H7 (cell line): ENCODE data around the gene CRYBB2. TPM values are rescaled to one million over a fixed set of nuclear protein-coding genes. Genes with fewer than 3 reads are reported as not detected.
"Not testable (repeated sequence)": the region's sequence is repeated elsewhere in the genome, so short reads cannot be mapped to it uniquely, and the experiment has no call there.

Experiments used
- DNase-seq: peaks from one replicate; pipeline ENCODE4 v3.0.0; 2012
- H3K27me3 ChIP-seq: 2 replicates; pipeline ENCODE4 v1.6.0; 2011; ENCODE audit warnings: mild to moderate bottlenecking, low read length; ENCODE audit not compliant: control insufficient read depth, insufficient read depth
- H3K36me3 ChIP-seq: replicated peaks from 2 replicates; pipeline ENCODE4 v1.5.1; 2011; ENCODE audit warnings: low read length; ENCODE audit not compliant: control insufficient read depth, insufficient read depth
- H3K4me3 ChIP-seq: 2 replicates; pipeline ENCODE4 v1.5.1; 2011; ENCODE audit warnings: low read depth, mild to moderate bottlenecking, control low read depth, low read length, moderate library complexity; ENCODE audit not compliant: insufficient read depth
- total RNA-seq: library from RNA; depleted of rRNA; stranded (reverse); fragments of >200 nt; shearing (Covaris generic); gene quantifications from 2 replicates; pipeline ENCODE4 v1.2.3, GENCODE V29; 2014

CRYBB2 gene
- total RNA-seq, 1 experiment from 2014 or later, result 0.59 TPM

DNA sequence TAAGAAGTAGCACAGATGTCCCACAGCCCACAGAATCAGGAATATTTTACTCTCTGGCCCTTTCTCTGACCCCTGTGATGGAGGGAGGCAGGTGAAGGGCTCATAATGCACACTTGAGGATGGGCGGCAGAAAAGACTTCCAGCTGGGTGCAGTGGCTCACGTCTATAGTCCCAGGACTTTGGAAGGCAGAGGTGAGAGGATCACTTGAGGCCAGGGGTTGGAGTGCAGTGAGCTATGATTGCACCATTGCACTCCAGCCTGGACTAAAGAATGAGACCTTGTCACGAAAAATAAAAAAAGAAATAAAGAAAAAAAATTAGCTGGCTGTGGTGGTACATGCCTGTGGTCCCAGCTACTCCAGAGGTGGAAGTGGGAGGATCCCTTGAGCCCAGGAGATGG is 33.3 kb upstream of the CRYBB2 start:
- peaks cover 2% of the 10 kb centered on the region for H3K36me3 ChIP-seq
- H3K27me3 ChIP-seq, result no peaks in the 10 kb centered on the region
- H3K4me3 ChIP-seq, result no peak overlapping the region
- DNase-seq, result no peak

DNA sequence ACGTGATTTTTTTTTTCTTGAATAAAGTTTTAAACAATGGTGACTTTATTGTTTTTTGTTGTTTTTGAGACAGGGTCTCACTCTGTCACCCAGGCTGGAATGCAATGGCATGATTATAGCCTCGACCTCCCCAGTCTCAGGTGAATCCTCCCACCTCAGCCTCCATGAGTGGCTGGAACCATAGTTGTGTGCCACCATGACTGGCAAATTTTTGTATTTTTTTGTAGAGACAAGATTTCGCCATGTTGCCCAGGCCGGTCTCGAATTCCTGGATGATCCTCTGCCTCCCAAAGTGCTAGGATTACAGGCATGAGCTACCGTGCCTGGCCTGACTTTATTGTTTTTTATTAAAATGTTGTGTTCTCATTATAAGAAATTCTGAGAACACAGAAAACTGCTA is 32.0 kb upstream of the CRYBB2 start:
- H3K36me3 ChIP-seq, result peaks cover 3% of the 10 kb centered on the region
- no peaks in the 10 kb centered on the region for H3K27me3 ChIP-seq
- no peak for DNase-seq
- no peak overlapping the region for H3K4me3 ChIP-seq

DNA sequence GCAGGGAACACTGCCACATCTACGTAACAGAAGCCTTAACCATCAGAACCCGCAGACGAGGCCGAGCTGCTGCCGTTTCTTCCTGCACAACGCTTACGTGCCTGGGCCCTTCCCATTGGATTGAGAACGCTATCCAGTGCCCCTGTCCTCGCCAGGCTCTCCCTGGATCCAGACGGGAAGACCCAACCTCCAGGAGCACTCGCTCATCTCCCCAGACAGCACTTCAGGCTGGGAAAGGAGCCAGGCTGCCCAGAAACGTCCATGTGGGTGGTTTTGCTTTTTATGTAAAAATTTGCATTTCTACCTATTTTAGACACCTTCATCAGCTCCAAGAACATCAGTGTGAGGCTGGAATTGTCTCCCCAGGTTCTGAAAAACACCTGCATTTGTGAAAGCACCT is 27.0 kb upstream of the CRYBB2 start:
- Histone ChIP-seq H3K27me3 (no peaks in the 10 kb centered on the region), H3K4me3 (no peak overlapping the region), H3K36me3 (peaks cover 1% of the 10 kb centered on the region)
- DNase-seq, result no peak

DNA sequence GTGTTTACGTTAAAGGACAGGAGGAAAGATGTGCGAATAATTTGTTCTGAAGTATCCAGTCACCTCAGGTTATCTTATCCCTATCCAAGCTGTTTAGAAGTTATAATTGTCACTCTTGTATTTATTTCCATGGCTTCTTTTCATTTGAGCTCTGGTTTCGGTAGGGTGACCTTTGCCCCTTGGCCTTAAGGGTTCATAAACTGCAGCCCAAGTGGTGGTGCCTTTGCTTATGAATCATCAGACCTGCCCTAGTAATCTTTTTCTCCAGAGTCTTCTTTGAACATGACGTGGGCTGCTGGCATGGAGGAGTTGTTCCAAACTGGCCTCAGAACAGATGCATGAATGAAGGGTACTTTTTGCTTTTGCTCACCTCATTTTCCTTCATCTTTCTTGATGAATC is 26.3 kb upstream of the CRYBB2 start:
- H3K36me3 ChIP-seq, result peaks cover 1% of the 10 kb centered on the region
- no peak for DNase-seq
- no peak overlapping the region for H3K4me3 ChIP-seq
- H3K27me3 ChIP-seq, result no peaks in the 10 kb centered on the region

DNA sequence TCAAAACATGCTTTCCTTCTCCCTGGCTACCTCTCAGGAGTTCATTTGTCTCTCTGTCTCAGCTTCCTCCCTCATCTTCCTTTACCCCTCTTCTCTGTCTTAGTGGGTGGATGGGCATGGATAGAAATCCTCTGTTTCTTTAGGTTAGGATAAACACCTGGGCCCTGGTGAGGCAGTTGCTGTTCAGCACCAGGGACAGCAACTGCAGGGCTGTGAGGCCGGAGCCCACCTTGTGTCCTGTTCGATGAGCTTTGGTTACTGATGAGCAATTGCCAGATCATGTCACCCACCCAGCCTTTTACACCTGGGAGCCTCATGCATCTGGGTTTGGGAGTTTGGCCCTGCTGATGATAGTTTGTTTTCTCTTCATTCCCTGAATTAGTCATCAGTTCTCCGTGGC is 25.9 kb upstream of the CRYBB2 start:
- peaks cover 1% of the 10 kb centered on the region for H3K36me3 ChIP-seq
- DNase-seq, result peak; percentile 84

DNA sequence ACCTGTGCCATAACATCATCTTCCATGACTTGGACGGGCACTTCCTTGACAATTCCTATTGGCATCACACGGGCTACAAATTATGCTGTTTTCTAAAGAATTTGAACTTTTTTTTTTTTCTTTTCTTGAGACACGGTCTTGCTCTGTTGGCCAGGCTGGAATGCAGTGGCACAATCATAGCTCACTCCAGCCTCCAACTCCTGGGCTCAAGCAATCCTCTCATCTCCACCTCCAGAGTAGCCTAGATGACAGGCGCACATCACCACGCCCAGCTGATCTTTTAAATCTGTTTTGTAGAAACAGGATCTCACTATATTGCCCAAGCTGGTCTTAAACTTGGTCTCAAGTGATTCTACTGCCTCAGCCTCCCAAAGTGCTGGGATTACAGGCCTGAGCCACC is 23.1 kb upstream of the CRYBB2 start:
- peaks cover 1% of the 10 kb centered on the region for H3K36me3 ChIP-seq

More for the DNA sequence above, 25.9 kb upstream of the CRYBB2 start:
- Histone ChIP-seq H3K4me3 (no peak overlapping the region), H3K27me3 (no peaks in the 10 kb centered on the region)

DNA sequence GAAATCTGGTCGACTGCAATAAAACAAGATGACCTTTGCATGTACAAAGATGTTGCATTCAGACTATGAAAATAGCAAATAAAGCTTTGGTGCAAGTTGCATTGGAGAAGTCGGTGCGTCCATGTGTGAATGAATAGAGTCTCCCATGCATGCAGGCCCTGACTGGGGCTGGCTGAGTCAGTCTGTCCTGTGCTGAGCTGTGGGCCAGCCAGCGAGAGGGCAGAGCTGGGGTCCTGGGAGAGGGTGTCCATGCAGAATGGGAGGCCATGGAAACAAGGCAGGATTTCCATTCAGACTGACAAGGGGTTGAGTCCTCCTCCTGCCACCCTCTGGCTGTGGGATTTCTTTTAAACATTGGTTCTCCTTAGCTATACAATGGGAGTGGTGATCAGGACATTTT is 22.1 kb upstream of the CRYBB2 start:
- Histone ChIP-seq H3K27me3 (no peaks in the 10 kb centered on the region), H3K36me3 (no peaks in the 10 kb centered on the region; the same call in 1 of the 2 replicates), H3K4me3 (no peak overlapping the region)
- DNase-seq, result no peak

More for the DNA sequence above, 23.1 kb upstream of the CRYBB2 start:
- Histone ChIP-seq H3K27me3 (no peaks in the 10 kb centered on the region), H3K4me3 (no peak overlapping the region)
- DNase-seq, result no peak

DNA sequence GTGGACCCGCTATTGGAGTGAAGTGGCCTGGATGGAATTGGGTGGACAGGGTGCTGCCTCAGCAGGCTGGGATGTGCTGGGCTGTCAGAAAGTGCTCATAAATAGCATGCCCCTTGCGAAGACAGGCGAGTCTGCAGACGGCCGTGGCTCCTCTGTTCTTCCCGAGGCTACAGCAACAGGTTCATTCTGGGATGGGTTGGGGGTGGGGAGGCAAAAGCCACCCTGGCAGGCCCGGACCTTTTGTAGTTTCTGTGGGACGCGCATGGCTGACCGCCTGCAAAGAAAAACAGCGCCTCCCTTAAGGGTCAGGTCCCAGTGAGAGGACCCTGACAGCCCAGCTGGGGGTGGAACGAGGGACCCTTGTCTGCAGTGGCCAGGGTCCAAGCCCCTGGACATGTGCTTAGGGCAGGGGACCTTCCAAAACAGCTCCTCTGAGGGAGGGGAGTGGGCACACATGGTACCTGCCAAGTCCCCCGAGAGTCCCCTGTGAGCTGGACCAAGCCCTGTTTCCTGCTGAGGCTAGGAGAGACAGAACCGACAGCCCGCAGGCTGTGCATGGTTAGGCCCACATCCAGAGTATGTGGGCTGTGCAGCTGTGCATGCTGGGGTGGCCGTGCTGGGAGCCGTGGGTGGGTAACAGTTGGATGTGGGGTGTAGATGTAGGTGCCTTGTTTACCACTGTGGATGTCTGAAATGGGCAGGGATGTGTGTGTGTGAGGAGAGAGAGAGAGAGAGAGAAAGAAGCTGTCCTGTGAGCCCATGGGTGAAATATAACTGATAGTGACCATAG is 19.5 kb upstream of the CRYBB2 start, which contains the start of gene CRYBB3:
Gene CRYBB3 (plus strand): TSS at position 128 of the 790 bp plus-strand sequence. CDS start 1,539 bp downstream, outside the sequence.
- DNase-seq, result no peak
- no peaks in the 10 kb centered on the region for H3K36me3 ChIP-seq
- no peaks in the 10 kb centered on the region for H3K27me3 ChIP-seq
- no peak within 1 kb of the TSS for H3K4me3 ChIP-seq

DNA sequence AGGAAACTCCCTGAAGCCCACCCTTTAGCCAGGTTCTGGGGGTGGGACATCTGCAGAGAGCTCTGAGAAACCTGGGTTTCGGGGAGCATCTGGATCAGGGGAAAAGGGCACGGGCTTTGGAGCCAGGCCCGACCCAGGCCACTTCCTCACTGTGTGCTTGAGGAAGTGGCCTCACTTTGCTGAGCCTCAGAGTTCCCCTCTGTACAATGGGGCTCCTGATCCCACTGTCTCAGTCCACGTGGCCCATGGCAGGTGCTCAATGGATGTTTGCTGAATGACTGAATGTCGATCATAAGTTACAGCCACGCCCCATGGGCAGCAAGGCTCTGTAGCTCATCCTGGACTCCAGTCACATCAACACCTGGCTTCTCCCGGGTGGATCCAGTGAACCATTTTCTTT is 18.5 kb upstream of the CRYBB2 start:
- no peaks in the 10 kb centered on the region for H3K27me3 ChIP-seq
- no peak overlapping the region for H3K4me3 ChIP-seq
- H3K36me3 ChIP-seq, result no peaks in the 10 kb centered on the region
- no peak for DNase-seq

DNA sequence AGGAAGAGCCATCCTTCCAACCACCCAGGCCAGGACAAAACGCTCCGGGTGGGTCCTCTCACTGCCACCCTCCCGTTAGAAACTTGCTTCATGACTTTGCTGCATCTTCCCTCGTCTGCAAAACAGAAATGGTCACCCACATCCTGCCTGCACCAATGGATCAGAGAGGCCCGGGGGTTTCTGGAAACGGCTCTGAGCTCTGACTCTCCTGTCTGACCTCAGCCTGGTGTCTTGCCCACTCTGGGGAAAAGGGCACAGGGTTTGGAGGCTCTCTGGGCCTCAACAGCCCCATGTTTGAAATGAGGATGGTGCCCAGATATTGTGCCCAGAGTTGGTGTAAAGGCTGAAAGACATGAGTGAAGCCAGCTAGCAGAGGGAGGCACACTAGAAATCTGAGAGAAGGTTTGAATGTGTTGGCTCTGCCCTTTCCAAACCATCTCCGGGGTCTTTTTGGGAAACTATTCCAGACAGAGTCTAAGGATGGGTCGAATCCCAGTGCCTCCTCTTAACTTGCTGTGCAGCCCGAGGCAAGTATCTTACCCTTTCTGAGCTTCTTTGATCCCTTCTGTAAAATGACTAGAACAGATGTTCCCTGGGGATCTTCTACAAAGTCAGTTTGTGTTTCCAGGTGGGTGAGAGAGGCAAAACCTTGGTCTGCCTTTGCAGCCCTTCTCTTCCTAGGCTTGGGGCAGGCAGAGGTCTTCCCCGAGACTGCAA is 17.7 kb upstream of the CRYBB2 start:
- no peaks in the 10 kb centered on the region for H3K36me3 ChIP-seq
- no peak for DNase-seq
- H3K4me3 ChIP-seq, result no peak overlapping the region
- H3K27me3 ChIP-seq, result no peaks in the 10 kb centered on the region

DNA sequence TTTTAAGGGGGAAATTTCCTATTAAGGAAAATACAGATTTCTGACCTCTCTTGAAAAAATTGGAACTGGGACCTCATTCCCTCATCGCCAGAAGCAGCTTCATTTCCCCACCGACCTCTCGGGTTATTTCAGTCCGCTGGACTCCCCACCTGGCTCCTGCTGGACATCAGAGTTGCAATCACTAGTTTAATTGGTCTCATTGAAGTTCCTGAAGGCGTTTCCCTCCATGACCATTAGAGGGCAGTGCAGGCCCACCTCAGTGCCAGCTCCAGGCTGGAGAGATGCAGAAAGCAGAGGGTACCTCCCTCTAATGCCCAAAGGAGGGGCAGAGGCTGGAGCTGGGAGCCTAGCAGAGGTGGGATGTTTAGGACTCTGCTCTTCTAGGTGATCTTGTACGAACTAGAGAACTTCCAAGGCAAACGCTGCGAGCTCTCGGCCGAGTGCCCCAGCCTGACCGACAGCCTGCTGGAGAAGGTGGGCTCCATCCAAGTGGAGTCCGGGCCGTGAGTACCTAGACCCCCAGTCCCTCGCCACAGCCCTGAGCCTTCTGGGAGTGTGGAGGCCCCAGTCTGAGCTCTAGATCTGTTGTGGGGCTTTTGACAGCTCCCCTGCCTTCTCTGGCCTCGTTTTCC is 17.0 kb upstream of the CRYBB2 start:
- Histone ChIP-seq H3K36me3 (no peaks in the 10 kb centered on the region), H3K4me3 (no peak overlapping the region), H3K27me3 (no peaks in the 10 kb centered on the region)
- DNase-seq, result peak; percentile 93

DNA sequence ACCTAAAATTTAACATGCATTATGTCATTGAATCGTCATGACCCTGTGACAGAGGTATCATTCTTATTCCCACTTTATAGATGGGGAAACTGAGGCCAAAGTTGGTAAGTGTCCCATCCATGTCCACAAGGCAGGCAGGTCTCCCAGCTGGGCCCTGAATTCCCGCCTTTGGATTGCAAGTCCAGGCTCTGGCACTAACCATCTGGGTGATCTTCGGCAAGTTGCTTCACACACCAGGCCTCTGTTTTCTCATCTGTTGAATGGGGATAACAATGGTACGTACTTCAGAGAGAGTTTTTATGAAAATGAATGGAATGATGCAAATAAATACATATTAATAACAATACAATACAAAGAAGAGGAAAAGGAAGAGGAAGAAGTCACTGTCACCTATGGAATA is 16.4 kb upstream of the CRYBB2 start:
- DNase-seq, result no peak
- no peak overlapping the region for H3K4me3 ChIP-seq
- H3K27me3 ChIP-seq, result no peaks in the 10 kb centered on the region
- H3K36me3 ChIP-seq, result no peaks in the 10 kb centered on the region

DNA sequence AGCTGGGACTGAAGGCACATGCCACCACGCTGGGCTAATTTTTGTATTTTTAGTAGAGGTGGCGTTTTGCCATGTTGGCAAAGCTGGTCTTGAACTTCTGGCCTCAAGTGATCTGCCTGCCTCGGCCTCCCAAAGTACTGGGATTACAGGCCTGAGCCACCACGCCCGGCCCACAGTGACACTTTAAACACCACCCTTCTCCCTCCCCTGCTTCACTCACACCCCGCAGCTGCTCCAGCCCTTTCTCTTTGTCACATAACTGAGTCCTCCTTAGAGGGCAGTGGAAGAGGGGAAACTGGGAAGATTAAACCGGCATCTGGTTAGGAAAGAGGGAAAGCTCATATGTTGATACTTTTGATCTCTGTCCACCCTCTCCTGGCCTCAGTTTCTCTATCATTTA is 14.9 kb upstream of the CRYBB2 start:
- DNase-seq, H3K36me3 ChIP-seq, H3K4me3 ChIP-seq, H3K27me3 ChIP-seq: not testable (repeated sequence)

DNA sequence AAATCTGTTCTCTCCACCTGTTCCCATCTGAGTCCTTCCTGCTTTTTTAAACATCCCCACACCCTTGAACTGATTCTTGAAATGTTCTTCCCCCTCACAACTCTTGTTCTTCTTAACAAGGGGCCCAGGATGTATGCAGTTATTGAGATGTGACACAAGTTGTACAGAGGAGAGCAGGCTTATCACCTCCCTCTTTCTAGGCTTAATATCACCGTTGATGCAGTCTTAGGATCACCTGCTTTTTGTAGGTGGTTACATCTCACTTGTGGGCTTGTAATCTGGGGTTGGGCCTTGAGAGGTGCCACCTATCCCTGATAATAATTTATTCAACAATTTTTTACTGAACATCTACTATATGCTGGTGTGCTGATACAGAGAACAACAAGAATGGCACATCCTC is 13.6 kb upstream of the CRYBB2 start:
- Histone ChIP-seq H3K36me3 (no peaks in the 10 kb centered on the region), H3K27me3 (no peaks in the 10 kb centered on the region), H3K4me3 (no peak overlapping the region)
- no peak for DNase-seq

DNA sequence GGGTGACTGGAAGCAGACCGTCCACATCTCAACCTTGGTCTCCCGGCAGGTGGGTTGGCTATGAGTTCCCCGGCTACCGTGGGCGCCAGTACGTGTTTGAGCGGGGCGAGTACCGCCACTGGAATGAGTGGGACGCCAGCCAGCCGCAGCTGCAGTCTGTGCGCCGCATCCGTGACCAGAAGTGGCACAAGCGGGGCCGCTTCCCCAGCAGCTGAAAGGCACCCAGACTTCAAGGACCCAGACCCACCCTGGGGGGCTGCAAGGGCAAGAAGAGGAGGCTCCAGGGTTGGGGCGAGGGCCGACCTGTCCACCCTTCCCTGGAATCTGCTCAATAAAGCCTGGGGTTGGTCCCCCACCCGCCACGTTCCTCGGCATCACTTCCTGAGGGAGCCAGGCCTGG is 12.4 kb upstream of the CRYBB2 start:
- DNase-seq, result no peak
- no peaks in the 10 kb centered on the region for H3K36me3 ChIP-seq
- no peaks in the 10 kb centered on the region for H3K27me3 ChIP-seq
- H3K4me3 ChIP-seq, result no peak overlapping the region
